Measurements from ENCODE around the gene CELF2. TPM values are rescaled to one million over a fixed set of nuclear protein-coding genes. Genes with fewer than 3 reads are reported as not detected.

The CELF2 gene
- total and polyA plus RNA-seq, 9 of the 15 experiments (the other 6 are each of a cell fraction or from before 2014, with no cell fraction given), result 4.0 to 20.3 (median 11.1) TPM

DNA sequence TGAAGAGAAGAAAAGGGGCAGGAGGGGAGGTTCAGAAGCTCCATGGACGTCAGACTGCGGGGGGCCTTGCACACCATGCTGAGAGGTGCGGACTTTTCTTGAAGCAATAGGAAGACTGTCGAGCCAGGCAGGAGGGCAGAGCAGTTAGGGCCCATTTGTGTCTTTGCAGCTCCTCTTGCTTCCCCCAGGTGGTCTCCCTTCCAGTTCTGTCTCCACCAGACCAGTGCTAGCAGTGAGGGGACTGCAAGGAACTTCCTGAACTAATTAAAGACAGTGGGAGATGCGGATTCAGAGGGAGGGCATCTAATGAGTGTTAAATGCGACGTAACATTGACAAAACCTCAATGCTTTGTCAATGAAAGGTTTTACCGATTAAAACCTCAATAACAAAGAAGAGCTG lies 368.4 kb downstream of the CELF2 start:
- no peak for DNase-seq (ENCODE audit: extremely low read depth in 1 of 4, low spot score in 3 of 4)
- Histone ChIP-seq H3K9ac (ENCODE audit: insufficient read depth in 1 of 2, low read depth in 2 of 2, low read length in 2 of 2) (no peak overlapping the region), H3K79me2 (ENCODE audit: control insufficient read depth, insufficient read depth, low read length) (no peaks in the 10 kb centered on the region), H3K27ac (ENCODE audit: extremely low read depth, low read depth, low read length) (no peak overlapping the region), H3K27me3 (ENCODE audit: control insufficient read depth in 2 of 2, insufficient read depth in 2 of 2, low read length in 2 of 2) (peaks cover 36 to 66% of the 10 kb centered on the region in 2 experiments), H3K36me3 (ENCODE audit: control insufficient read depth, insufficient read depth, low read length) (no peaks in the 10 kb centered on the region), H3K9me1 (ENCODE audit: control insufficient read depth, insufficient read depth, low read length) (no peaks in the 10 kb centered on the region), H3K4me1 (replicated peaks in 1 of 2; ENCODE audit: control insufficient read depth in 2 of 2, insufficient read depth in 2 of 2, low read length in 2 of 2) (no peaks in the 10 kb centered on the region), H3K9me3 (replicated peaks; ENCODE audit: control insufficient read depth, insufficient read depth, low read depth, low read length) (no peaks in the 10 kb centered on the region), H4K20me1 (replicated peaks; ENCODE audit: control insufficient read depth, insufficient read depth, low read length) (no peaks in the 10 kb centered on the region), H3K4me2 (ENCODE audit: insufficient read depth, low read length) (no peak overlapping the region), H2AFZ (ENCODE audit: low read depth, low read length) (no peak overlapping the region), H3K4me3 (no peak overlapping the region)
- TF ChIP-seq POU5F1 (IDR thresholded peaks at IDR 0.05; ENCODE audit: borderline replicate concordance, low read depth, low read length, partially characterized antibody), result no peak
- no peak for TF ChIP-seq ZBTB5 (IDR thresholded peaks at IDR 0.05)
- no peak for TF ChIP-seq SREBF2 (CRISPR knock-in tag; IDR thresholded peaks at IDR 0.05)
- no peak for TF ChIP-seq E2F5 (CRISPR knock-in tag; IDR thresholded peaks at IDR 0.05)
- TF ChIP-seq DACH1 (IDR thresholded peaks at IDR 0.05; ENCODE audit: partially characterized antibody), result no peak
- TF ChIP-seq, protein P1, sequence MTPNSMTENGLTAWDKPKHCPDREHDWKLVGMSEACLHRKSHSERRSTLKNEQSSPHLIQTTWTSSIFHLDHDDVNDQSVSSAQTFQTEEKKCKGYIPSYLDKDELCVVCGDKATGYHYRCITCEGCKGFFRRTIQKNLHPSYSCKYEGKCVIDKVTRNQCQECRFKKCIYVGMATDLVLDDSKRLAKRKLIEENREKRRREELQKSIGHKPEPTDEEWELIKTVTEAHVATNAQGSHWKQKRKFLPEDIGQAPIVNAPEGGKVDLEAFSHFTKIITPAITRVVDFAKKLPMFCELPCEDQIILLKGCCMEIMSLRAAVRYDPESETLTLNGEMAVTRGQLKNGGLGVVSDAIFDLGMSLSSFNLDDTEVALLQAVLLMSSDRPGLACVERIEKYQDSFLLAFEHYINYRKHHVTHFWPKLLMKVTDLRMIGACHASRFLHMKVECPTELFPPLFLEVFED (CRISPR knock-in tag; conservative IDR thresholded peaks at IDR 0.05), result no peak
- no peak for TF ChIP-seq NFYB (IDR thresholded peaks at IDR 0.05; ENCODE audit: extremely low read depth, insufficient read length)
- no peak for TF ChIP-seq JUNB (CRISPR knock-in tag; conservative IDR thresholded peaks at IDR 0.05)
- no peak for TF ChIP-seq STAT5A (IDR thresholded peaks at IDR 0.05; ENCODE audit: borderline replicate concordance, low read length)
- no peak for TF ChIP-seq ZNF282 (CRISPR knock-in tag; IDR thresholded peaks at IDR 0.05)
- TF ChIP-seq MTA2 (IDR thresholded peaks at IDR 0.05; ENCODE audit: low read depth), result no peak
- no peak for TF ChIP-seq ZNF444 (CRISPR knock-in tag; IDR thresholded peaks at IDR 0.05)
- no peak for TF ChIP-seq ZZZ3 (IDR thresholded peaks at IDR 0.05)
- no peak for TF ChIP-seq SPI1 (IDR thresholded peaks at IDR 0.05; ENCODE audit: borderline replicate concordance, low read depth, low read length)
- no peak for TF ChIP-seq CREM (IDR thresholded peaks at IDR 0.05; ENCODE audit: low read depth)
- no peak for TF ChIP-seq ZNF224 (CRISPR knock-in tag; IDR thresholded peaks at IDR 0.05)
- no peak for TF ChIP-seq ZNF696 (CRISPR knock-in tag; conservative IDR thresholded peaks at IDR 0.05)
- TF ChIP-seq, protein P2, sequence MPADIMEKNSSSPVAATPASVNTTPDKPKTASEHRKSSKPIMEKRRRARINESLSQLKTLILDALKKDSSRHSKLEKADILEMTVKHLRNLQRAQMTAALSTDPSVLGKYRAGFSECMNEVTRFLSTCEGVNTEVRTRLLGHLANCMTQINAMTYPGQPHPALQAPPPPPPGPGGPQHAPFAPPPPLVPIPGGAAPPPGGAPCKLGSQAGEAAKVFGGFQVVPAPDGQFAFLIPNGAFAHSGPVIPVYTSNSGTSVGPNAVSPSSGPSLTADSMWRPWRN (IDR thresholded peaks at IDR 0.05; ENCODE audit: low read depth), result no peak
- CTCF ChIA-PET (ENCODE audit: low intra/inter-chr PET ratio), result no interaction called here
- WGBS (ENCODE audit: insufficient coverage, low coverage, missing lambda C conversion rate), result 0% methylated on average over 8 of the region's 8 CpGs
- no peak for FAIRE-seq
- BruUV-seq (replicated peaks), result no TSS peak
- in situ Hi-C loops (cut with MboI) (no loop called here), intact Hi-C loops (cut with micrococcal nuclease) (no loop called here)
- POLR2A ChIA-PET, result interaction anchor here (1.3 kb wide), 1 partner anchor 492 kb away, joined by 3 read pairs; no protein-coding TSS in a partner anchor
- no peak for ATAC-seq

Data from K562 (cell line).